GM12878 (cell line): ENCODE data around the gene NUDT3.
A peak's percentile ranks its signal among the peaks of the same experiment; 100 is the strongest.

Experiments
- IKZF1 ChIP-seq: fragments of 450-650 bp; conservative IDR thresholded peaks from 2 replicates; pipeline ENCODE4 v1.6.1; 2017; ENCODE audit warnings: antibody characterized with exemption, mild to moderate bottlenecking
- POLR2A ChIP-seq: IDR thresholded peaks from 2 replicates; pipeline ENCODE4 v1.6.1; 2011; ENCODE audit warnings: low read depth, mild to moderate bottlenecking, low read length
- SMARCA5 ChIP-seq: fragments of 450-650 bp; IDR thresholded peaks from 2 replicates; pipeline ENCODE4 v1.6.1; 2017; ENCODE audit warnings: mild to moderate bottlenecking
- WRNIP1 ChIP-seq: IDR thresholded peaks from 2 replicates; pipeline ENCODE4 v1.6.1; 2011; ENCODE audit warnings: low read depth, low read length, improper control_type of control experiment, borderline replicate concordance
- TF ChIP-seq, protein P1 (sequence below), 3 experiments: IDR thresholded peaks in 2 of 3; conservative IDR thresholded peaks in 1 of 3; 2 replicates each; pipeline ENCODE4 v1.5.1; 2011; ENCODE audit warnings: low read depth in 3 of 3, low read length in 3 of 3, mild to moderate bottlenecking in 3 of 3, control low read depth in 2 of 3, moderate library complexity in 2 of 3, inconsistent platforms in 1 of 3, mixed read lengths in 1 of 3; ENCODE audit not compliant: control insufficient read depth in 2 of 3, insufficient read depth in 1 of 3; ENCODE audit errors: extremely low read depth in 1 of 3
- TF ChIP-seq, protein P2 (sequence below): IDR thresholded peaks from 2 replicates; pipeline ENCODE4 v1.6.1; 2011; ENCODE audit warnings: borderline replicate concordance, low read depth, mild to moderate bottlenecking, moderate library complexity, mixed read lengths, low read length; ENCODE audit not compliant: insufficient read depth; ENCODE audit errors: extremely low read length
- TF ChIP-seq, protein P3 (sequence below): fragments of 450-650 bp; IDR thresholded peaks from 2 replicates; pipeline ENCODE4 v1.6.1; 2018; ENCODE audit warnings: mild to moderate bottlenecking, low read depth, moderate library complexity; ENCODE audit not compliant: partially characterized antibody

DNA sequence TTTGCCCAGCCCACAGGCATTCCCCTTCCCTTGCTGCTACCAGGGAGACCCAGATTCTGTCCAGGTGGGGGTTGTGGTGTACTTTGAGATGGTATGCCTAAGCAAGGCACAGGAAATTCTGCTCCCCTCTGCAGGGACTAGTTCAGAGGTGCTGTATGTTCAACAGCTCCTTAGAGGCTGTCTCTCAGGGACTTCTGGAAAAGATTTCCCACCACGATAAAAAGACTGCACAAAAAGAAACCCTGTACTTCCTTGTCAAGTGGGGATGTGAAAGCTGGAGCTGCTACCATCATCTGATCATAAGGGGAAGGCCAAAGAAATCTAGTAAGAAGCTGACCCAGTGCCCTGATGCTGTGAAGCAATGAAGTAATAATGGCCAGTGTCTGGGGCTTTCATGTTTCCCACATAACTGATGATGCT, 92.1 kb downstream of the NUDT3 start:
- TF ChIP-seq, protein P1, sequence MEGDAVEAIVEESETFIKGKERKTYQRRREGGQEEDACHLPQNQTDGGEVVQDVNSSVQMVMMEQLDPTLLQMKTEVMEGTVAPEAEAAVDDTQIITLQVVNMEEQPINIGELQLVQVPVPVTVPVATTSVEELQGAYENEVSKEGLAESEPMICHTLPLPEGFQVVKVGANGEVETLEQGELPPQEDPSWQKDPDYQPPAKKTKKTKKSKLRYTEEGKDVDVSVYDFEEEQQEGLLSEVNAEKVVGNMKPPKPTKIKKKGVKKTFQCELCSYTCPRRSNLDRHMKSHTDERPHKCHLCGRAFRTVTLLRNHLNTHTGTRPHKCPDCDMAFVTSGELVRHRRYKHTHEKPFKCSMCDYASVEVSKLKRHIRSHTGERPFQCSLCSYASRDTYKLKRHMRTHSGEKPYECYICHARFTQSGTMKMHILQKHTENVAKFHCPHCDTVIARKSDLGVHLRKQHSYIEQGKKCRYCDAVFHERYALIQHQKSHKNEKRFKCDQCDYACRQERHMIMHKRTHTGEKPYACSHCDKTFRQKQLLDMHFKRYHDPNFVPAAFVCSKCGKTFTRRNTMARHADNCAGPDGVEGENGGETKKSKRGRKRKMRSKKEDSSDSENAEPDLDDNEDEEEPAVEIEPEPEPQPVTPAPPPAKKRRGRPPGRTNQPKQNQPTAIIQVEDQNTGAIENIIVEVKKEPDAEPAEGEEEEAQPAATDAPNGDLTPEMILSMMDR (IDR thresholded peaks at IDR 0.05 in 2 of 3, conservative IDR thresholded peaks at IDR 0.05 in 1 of 3; ENCODE audit: control insufficient read depth in 2 of 3, extremely low read depth in 1 of 3, insufficient read depth in 1 of 3, low read depth in 3 of 3, low read length in 3 of 3), result no peak
- TF ChIP-seq, protein P2, sequence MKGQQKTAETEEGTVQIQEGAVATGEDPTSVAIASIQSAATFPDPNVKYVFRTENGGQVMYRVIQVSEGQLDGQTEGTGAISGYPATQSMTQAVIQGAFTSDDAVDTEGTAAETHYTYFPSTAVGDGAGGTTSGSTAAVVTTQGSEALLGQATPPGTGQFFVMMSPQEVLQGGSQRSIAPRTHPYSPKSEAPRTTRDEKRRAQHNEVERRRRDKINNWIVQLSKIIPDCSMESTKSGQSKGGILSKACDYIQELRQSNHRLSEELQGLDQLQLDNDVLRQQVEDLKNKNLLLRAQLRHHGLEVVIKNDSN, result no peak
- TF ChIP-seq POLR2A, result no peak
- no peak for TF ChIP-seq SMARCA5
- TF ChIP-seq IKZF1, result peak; percentile 57; the same call in 1 of the 2 replicates
- TF ChIP-seq, protein P3, sequence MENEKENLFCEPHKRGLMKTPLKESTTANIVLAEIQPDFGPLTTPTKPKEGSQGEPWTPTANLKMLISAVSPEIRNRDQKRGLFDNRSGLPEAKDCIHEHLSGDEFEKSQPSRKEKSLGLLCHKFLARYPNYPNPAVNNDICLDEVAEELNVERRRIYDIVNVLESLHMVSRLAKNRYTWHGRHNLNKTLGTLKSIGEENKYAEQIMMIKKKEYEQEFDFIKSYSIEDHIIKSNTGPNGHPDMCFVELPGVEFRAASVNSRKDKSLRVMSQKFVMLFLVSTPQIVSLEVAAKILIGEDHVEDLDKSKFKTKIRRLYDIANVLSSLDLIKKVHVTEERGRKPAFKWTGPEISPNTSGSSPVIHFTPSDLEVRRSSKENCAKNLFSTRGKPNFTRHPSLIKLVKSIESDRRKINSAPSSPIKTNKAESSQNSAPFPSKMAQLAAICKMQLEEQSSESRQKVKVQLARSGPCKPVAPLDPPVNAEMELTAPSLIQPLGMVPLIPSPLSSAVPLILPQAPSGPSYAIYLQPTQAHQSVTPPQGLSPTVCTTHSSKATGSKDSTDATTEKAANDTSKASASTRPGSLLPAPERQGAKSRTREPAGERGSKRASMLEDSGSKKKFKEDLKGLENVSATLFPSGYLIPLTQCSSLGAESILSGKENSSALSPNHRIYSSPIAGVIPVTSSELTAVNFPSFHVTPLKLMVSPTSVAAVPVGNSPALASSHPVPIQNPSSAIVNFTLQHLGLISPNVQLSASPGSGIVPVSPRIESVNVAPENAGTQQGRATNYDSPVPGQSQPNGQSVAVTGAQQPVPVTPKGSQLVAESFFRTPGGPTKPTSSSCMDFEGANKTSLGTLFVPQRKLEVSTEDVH, result no peak
- TF ChIP-seq WRNIP1, result no peak
